GM12878 (cell line): Measurements from ENCODE around the gene SUPT6H. TPM values are rescaled to one million over a fixed set of nuclear protein-coding genes. Genes with fewer than 3 reads are reported as not detected.

Experiments used
- ATAC-seq: fragments of 200-7000 bp; cut with Tn5 transposase; 3 replicates; pipeline ENCODE4 v1.9.1; 2020; ENCODE audit warnings: mild to moderate bottlenecking, moderate library complexity
- BruUV-seq: library from RNA; stranded (reverse); fragments of 400-500 nt; replicated peaks from 2 replicates; lab custom pipeline; 2021; lab: Mats Ljungman, UMichigan
- CTCF ChIA-PET: fragments of 300-600 bp; sonication (Branson Sonifier 250); formaldehyde crosslinking; extraction: SDS; loops from one replicate; lab custom pipeline; 2021; ENCODE audit warnings: inconsistent platforms; lab: Yijun Ruan, JAX
- POLR2A ChIA-PET: fragments of 350-600 bp; formaldehyde crosslinking; extraction: SDS; loops from one replicate; lab custom pipeline; 2021; ENCODE audit warnings: inconsistent platforms; lab: Charles Lee
- RAD21 ChIA-PET: fragments of 300-600 bp; sonication (Branson Sonifier 250); formaldehyde crosslinking; loops from one replicate; lab custom pipeline; 2023; ENCODE audit warnings: antibody characterized with exemption; ENCODE audit not compliant: unreplicated experiment; lab: Charles Lee
- SMC1A ChIA-PET: fragments of 300-600 bp; sonication (Branson Sonifier 250); formaldehyde crosslinking; loops from one replicate; lab custom pipeline; 2023; ENCODE audit not compliant: unreplicated experiment, uncharacterized antibody; lab: Charles Lee
- DNase-seq: peaks from one replicate; pipeline ENCODE4 v3.0.0-alpha.2; 2011; ENCODE audit warnings: low read depth, low spot score
- FAIRE-seq: peaks from 3 replicates; lab custom pipeline; 2011; peaks lifted over from hg19 to GRCh38; lab: Jason Lieb, UNC
- H2AFZ ChIP-seq: 2 replicates; pipeline ENCODE4 v1.6.0; 2011; ENCODE audit warnings: low read depth, low read length, control low read depth; ENCODE audit not compliant: control insufficient read depth
- H3K27ac ChIP-seq: 2 replicates; pipeline ENCODE4 v1.5.1; 2011; ENCODE audit warnings: control low read depth; ENCODE audit not compliant: control insufficient read depth, insufficient read depth
- H3K27me3 ChIP-seq, 2 experiments: replicated peaks in 1 of 2; 2 replicates each; pipeline versions ENCODE4 v1.6.0 to v1.6.1; 2011; ENCODE audit warnings: low read length in 1 of 2; ENCODE audit not compliant: control insufficient read depth in 2 of 2, insufficient read depth in 2 of 2
- H3K36me3 ChIP-seq, 2 experiments: 2 replicates each; pipeline ENCODE4 v1.5.1; 2011; ENCODE audit warnings: low read length in 1 of 2; ENCODE audit not compliant: control insufficient read depth in 2 of 2, insufficient read depth in 2 of 2
- H3K4me1 ChIP-seq: 2 replicates; pipeline ENCODE4 v1.6.1; 2011; ENCODE audit warnings: mild to moderate bottlenecking, low read length, moderate library complexity, mixed read lengths; ENCODE audit not compliant: control insufficient read depth, insufficient read depth
- H3K4me2 ChIP-seq: 2 replicates; pipeline ENCODE4 v1.6.0; 2011; ENCODE audit warnings: control low read depth; ENCODE audit not compliant: control insufficient read depth, insufficient read depth
- H3K4me3 ChIP-seq: fragments of 200-600 bp; sonication (generic); 2 replicates; pipeline ENCODE4 v1.5.1; 2016
- H3K79me2 ChIP-seq: 2 replicates; pipeline ENCODE4 v1.6.0; 2011; ENCODE audit warnings: low read length; ENCODE audit not compliant: control insufficient read depth, insufficient read depth
- H3K9ac ChIP-seq: 2 replicates; pipeline ENCODE4 v1.8.0; 2011; ENCODE audit warnings: low read length, control low read depth, mixed read lengths; ENCODE audit not compliant: control insufficient read depth, insufficient read depth
- H3K9me3 ChIP-seq: replicated peaks from 3 replicates; pipeline ENCODE4 v1.5.1; 2011; ENCODE audit warnings: mild to moderate bottlenecking, low read length; ENCODE audit not compliant: control insufficient read depth, insufficient read depth
- H4K20me1 ChIP-seq: 2 replicates; pipeline ENCODE4 v1.6.0; 2011; ENCODE audit not compliant: control insufficient read depth, insufficient read depth
- CBX5 ChIP-seq: sonication (generic); IDR thresholded peaks from 2 replicates; pipeline ENCODE4 v1.6.1; 2016; ENCODE audit warnings: low read depth, moderate library complexity, mild to moderate bottlenecking, inconsistent platforms
- GATAD2B ChIP-seq: fragments of 450-650 bp; conservative IDR thresholded peaks from 2 replicates; pipeline ENCODE4 v1.6.1; 2017; ENCODE audit warnings: low read depth, mild to moderate bottlenecking, moderate library complexity
- IRF4 ChIP-seq: IDR thresholded peaks from 2 replicates; pipeline ENCODE4 v1.6.1; 2011; ENCODE audit warnings: low read depth, low read length
- MYC ChIP-seq: IDR thresholded peaks from 2 replicates; pipeline ENCODE4 v1.6.1; 2011; ENCODE audit warnings: mild to moderate bottlenecking, low read length, moderate library complexity, inconsistent platforms; ENCODE audit not compliant: insufficient read depth, insufficient replicate concordance, insufficient read length, severe bottlenecking
- NR2C1 ChIP-seq: fragments of 450-650 bp; IDR thresholded peaks from 2 replicates; pipeline ENCODE4 v1.6.1; 2017; ENCODE audit warnings: antibody characterized with exemption, mild to moderate bottlenecking, moderate library complexity
- RELB ChIP-seq: fragments of 450-650 bp; IDR thresholded peaks from 2 replicates; pipeline ENCODE4 v1.6.1; 2017; ENCODE audit warnings: low read depth, mild to moderate bottlenecking, moderate library complexity
- RUNX3 ChIP-seq: IDR thresholded peaks from 2 replicates; pipeline ENCODE4 v1.6.1; 2012; ENCODE audit warnings: low read length, inconsistent platforms
- SUZ12 ChIP-seq: fragments of 200-600 bp; sonication (generic); IDR thresholded peaks from one replicate; pipeline ENCODE4 v1.6.1; 2018; ENCODE audit warnings: antibody characterized with exemption, mild to moderate bottlenecking; ENCODE audit not compliant: unreplicated experiment
- ZBED1 ChIP-seq: IDR thresholded peaks from 2 replicates; pipeline ENCODE4 v1.6.1; 2016; ENCODE audit warnings: borderline replicate concordance
- WGBS: methylation state at CpG from one replicate; pipeline ENCODE4 v1.1.6; 2016; ENCODE audit warnings: low lambda C conversion rate; ENCODE audit not compliant: insufficient replicate concordance, insufficient coverage; ENCODE audit errors: missing lambda C conversion rate; 5-methylcytosine and 5-hydroxymethylcytosine counted together
- in situ Hi-C: fragments of 300-500 bp; cut with MboI; formaldehyde crosslinking; loops from 9 replicates; pipeline ENCODE4 v1.14.3; 2018; ENCODE audit warnings: mixed read lengths
- intact Hi-C: fragments of 100-400 bp; cut with micrococcal nuclease; formaldehyde crosslinking; loops from one replicate; pipeline ENCODE4 v1.14.2; 2022; ENCODE audit not compliant: unreplicated experiment
- polyA plus RNA-seq, 11 experiments: library from polyadenylated mRNA; depleted of rRNA in 4 of 11; unstranded in 6 of 11; stranded (reverse) in 5 of 11; fragments of >200 nt; fragmentation: Nextera tagmentation in 4 of 11; fragmentation: Illumina TruSeq in 1 of 11; extraction: Ambion mirVana in 4 of 11; extraction: Trizol in 1 of 11; gene quantifications; 1 replicate in 1 of 11; 2 replicates in 10 of 11; pipeline versions ENCODE4 v1.2.1 to v1.2.3, GENCODE V29; 2011 to 2016; ENCODE audit warnings: inconsistent platforms in 2 of 11, missing spikeins in 2 of 11, low read depth in 1 of 11
- total RNA-seq, 4 experiments: library from RNA; depleted of rRNA in 3 of 4; stranded (reverse); fragments of >200 nt in 3 of 4; fragmentation: Illumina TruSeq in 1 of 4; extraction: Trizol in 1 of 4; gene quantifications; 2 replicates each; pipeline versions ENCODE4 v1.2.1 to v1.2.3, GENCODE V29; 2013 to 2021

The SUPT6H gene
- total and polyA plus RNA-seq, 10 of the 15 experiments (the other 5 are each of a cell fraction or from before 2014, with no cell fraction given), result 1.7 to 58.8 (median 37.7) TPM

DNA sequence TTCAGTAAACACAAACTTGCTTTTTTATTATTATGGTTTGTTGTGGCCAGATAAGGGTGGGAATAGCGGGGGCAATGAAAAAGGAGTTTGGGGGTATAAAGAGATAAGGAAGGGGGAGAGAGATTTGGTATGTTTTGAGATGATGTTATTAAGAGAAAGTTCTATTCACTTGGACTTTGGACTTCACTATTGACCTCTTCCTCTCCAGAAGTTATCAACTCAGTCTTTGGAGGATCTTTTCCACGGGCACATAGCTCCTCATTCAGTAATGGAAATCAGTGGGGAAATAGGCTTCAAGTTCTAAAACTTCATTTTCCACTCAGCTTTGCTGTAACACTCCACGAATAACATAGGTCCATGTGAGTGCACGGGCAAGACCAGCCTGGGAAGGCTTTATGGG is 26.5 kb downstream of the SUPT6H start:
- intact Hi-C loops, result no loop called here
- Histone ChIP-seq H3K27ac (no peak overlapping the region), H3K9ac (no peak overlapping the region), H3K79me2 (no peaks in the 10 kb centered on the region), H2AFZ (no peak overlapping the region), H4K20me1 (no peaks in the 10 kb centered on the region; the same call in 1 of the 2 replicates), H3K4me3 (no peak overlapping the region), H3K36me3 (peaks cover 29 to 49% of the 10 kb centered on the region in 2 experiments), H3K27me3 (no peaks in the 10 kb centered on the region), H3K9me3 (no peaks in the 10 kb centered on the region), H3K4me1 (no peaks in the 10 kb centered on the region), H3K4me2 (no peak overlapping the region)
- SMC1A ChIA-PET, result interaction anchor here (0.9 kb wide), 1 partner anchor 10 kb away, joined by 3 read pairs; no protein-coding TSS in a partner anchor
- ATAC-seq (no peak), FAIRE-seq (no peak), DNase-seq (no peak)
- TF ChIP-seq RELB, result no peak
- no peak for TF ChIP-seq CBX5
- TF ChIP-seq RUNX3, result no peak
- TF ChIP-seq SUZ12, result no peak
- no peak for TF ChIP-seq MYC
- TF ChIP-seq IRF4, result no peak
- no peak for TF ChIP-seq NR2C1
- no peak for TF ChIP-seq GATAD2B
- no peak for TF ChIP-seq ZBED1
- POLR2A ChIA-PET, result interaction anchor here (0.7 to 1.2 kb wide), 3 partner anchors 41 to 209 kb away, joined by 3 to 4 read pairs (median 3); no protein-coding TSS in a partner anchor
- in situ Hi-C loops, result no loop called here
- CTCF ChIA-PET, result interaction anchor here (0.6 to 1.2 kb wide), 5 partner anchors 23 to 488 kb away, joined by 3 to 4 read pairs (median 3); partner anchors contain the start of gene PROCA1
- RAD21 ChIA-PET, result no interaction called here
- BruUV-seq, result no TSS peak
- WGBS, result 99% methylated on average over 4 of the region's 4 CpGs
